ENCODE data around the gene MINAR2.

Gene MINAR2

GRCh38 chr5:129807162-129807814, 59.4 kb downstream of the MINAR2 start:
- Histone ChIP-seq H2AK5ac (ENCODE audit: low read depth, low read length) (no peak overlapping the region), H2BK12ac (ENCODE audit: low read length) (no peak overlapping the region), H3K18ac (ENCODE audit: low read length) (no peak overlapping the region), H2AFZ (ENCODE audit: low read length) (no peak overlapping the region), H3K79me1 (ENCODE audit: low read depth, low read length) (no peaks in the 10 kb centered on the region), H3K36me3 (replicated peaks in 1 of 2; ENCODE audit: control insufficient read depth in 2 of 2, insufficient read depth in 2 of 2, low read length in 2 of 2) (no peaks in the 10 kb centered on the region), H4K8ac (ENCODE audit: low read depth, low read length) (no peak overlapping the region), H2BK120ac (ENCODE audit: low read depth, low read length) (no peak overlapping the region), H3K27ac (replicated peaks; ENCODE audit: low read length) (no peak overlapping the region), H4K91ac (ENCODE audit: low read depth, low read length, poor library complexity) (no peak overlapping the region), H2BK5ac (ENCODE audit: low read length) (no peak overlapping the region), H3K27me3 (ENCODE audit: control insufficient read depth in 3 of 3, insufficient read depth in 3 of 3, low read depth in 1 of 3, low read length in 3 of 3) (no peaks in the 10 kb centered on the region), H3K4ac (ENCODE audit: low read length) (no peak overlapping the region), H3K9ac (ENCODE audit: low read depth, low read length, poor library complexity) (no peak overlapping the region), H3K9me3 (replicated peaks in 1 of 2; ENCODE audit: control insufficient read depth in 2 of 2, insufficient read depth in 1 of 2, low read depth in 1 of 2, low read length in 2 of 2) (no peaks in the 10 kb centered on the region), H3K4me3 (ENCODE audit: low read length in 2 of 2) (no peak overlapping the region), H3K4me1 (ENCODE audit: control insufficient read depth in 2 of 2, insufficient read depth in 1 of 2, low read depth in 1 of 2, low read length in 2 of 2) (no peaks in the 10 kb centered on the region), H3K14ac (ENCODE audit: low read length) (no peak overlapping the region), H2BK15ac (ENCODE audit: low read length) (no peak overlapping the region), H3K23ac (ENCODE audit: low read depth, low read length, poor library complexity) (no peak overlapping the region), H3K4me2 (ENCODE audit: insufficient read depth, low read length, poor library complexity, severe bottlenecking) (no peak overlapping the region)
- no peak for DNase-seq (ENCODE audit: low spot score)
- WGBS, 2 donors (ENCODE audit: extremely low coverage in 2 of 2, insufficient read length in 2 of 2, insufficient replicate concordance in 1 of 2) = no CpG with 5 or more reads among the region's 3 CpGs

Measured in neuronal stem cell (in vitro differentiated cells).